HepG2 (cell line): ENCODE data around the gene VAPB. TPM values are rescaled to one million over a fixed set of nuclear protein-coding genes. Genes with fewer than 3 reads are reported as not detected.

Experiments used
- polyA plus RNA-seq, 8 experiments: library from polyadenylated mRNA; depleted of rRNA in 3 of 8; stranded (reverse) in 7 of 8; unstranded in 1 of 8; fragments of >200 nt; fragmentation: Illumina TruSeq in 4 of 8; extraction: Trizol in 4 of 8; gene quantifications; 2 replicates each; pipeline versions ENCODE4 v1.2.1 to v1.2.3, GENCODE V29; 2011 to 2016; ENCODE audit warnings: low read depth in 4 of 8, missing spikeins in 1 of 8, mixed read lengths in 1 of 8; ENCODE audit not compliant: insufficient read depth in 1 of 8
- total RNA-seq, 5 experiments: library from RNA; depleted of rRNA; stranded (reverse); fragments of >200 nt; fragmentation: Illumina TruSeq; extraction: Trizol; gene quantifications; 2 replicates each; pipeline ENCODE4 v1.2.3, GENCODE V29; 2016; ENCODE audit warnings: low read depth in 1 of 5
- TF ChIP-seq, protein P1 (sequence below): sonication (generic); formaldehyde crosslinking; IDR thresholded peaks from 2 replicates; pipeline ENCODE4 v1.5.0; 2020; ENCODE audit warnings: mild to moderate bottlenecking, missing genetic modification reagents, borderline replicate concordance
- TF ChIP-seq, protein P2 (sequence below), 2 experiments: sonication (generic) in 1 of 2; formaldehyde crosslinking in 1 of 2; IDR thresholded peaks; 2 replicates each; pipeline versions ENCODE4 v1.4.0 to v1.6.1; 2016 to 2020; ENCODE audit warnings: borderline replicate concordance in 1 of 2, low read depth in 1 of 2, mild to moderate bottlenecking in 1 of 2, missing genetic modification reagents in 1 of 2

VAPB gene
- total and polyA plus RNA-seq, 2 of the 13 experiments (the other 11 are each of a cell fraction or from before 2014, with no cell fraction given) = 18.6 to 48.5 TPM

DNA sequence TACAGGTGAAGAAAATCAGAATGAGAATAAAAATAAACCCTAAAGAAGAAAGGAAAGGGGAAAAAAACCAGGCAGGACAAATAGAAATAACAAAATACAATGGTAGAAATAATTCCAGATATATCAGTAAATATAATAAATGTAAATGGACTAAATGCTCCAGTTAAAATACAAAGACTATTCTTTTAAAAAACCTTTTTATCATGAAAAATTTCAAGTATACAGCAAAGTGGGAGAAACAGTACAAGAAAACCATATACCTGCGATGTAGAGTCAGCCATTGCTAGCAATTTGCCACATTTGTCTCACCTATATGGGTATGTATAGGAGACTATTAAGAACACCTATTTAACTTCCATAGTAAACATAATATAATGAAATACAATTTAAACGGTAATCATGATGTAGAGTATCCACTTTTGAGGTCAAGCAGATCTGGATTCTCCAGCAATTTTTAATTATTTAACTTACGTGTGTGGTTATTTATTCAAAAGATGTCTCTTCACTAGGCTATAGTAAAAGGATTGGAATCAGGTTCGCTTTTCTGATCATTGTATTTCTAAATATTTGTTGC is 914 bp upstream of the VAPB start (continued):
- TF ChIP-seq, protein P1, sequence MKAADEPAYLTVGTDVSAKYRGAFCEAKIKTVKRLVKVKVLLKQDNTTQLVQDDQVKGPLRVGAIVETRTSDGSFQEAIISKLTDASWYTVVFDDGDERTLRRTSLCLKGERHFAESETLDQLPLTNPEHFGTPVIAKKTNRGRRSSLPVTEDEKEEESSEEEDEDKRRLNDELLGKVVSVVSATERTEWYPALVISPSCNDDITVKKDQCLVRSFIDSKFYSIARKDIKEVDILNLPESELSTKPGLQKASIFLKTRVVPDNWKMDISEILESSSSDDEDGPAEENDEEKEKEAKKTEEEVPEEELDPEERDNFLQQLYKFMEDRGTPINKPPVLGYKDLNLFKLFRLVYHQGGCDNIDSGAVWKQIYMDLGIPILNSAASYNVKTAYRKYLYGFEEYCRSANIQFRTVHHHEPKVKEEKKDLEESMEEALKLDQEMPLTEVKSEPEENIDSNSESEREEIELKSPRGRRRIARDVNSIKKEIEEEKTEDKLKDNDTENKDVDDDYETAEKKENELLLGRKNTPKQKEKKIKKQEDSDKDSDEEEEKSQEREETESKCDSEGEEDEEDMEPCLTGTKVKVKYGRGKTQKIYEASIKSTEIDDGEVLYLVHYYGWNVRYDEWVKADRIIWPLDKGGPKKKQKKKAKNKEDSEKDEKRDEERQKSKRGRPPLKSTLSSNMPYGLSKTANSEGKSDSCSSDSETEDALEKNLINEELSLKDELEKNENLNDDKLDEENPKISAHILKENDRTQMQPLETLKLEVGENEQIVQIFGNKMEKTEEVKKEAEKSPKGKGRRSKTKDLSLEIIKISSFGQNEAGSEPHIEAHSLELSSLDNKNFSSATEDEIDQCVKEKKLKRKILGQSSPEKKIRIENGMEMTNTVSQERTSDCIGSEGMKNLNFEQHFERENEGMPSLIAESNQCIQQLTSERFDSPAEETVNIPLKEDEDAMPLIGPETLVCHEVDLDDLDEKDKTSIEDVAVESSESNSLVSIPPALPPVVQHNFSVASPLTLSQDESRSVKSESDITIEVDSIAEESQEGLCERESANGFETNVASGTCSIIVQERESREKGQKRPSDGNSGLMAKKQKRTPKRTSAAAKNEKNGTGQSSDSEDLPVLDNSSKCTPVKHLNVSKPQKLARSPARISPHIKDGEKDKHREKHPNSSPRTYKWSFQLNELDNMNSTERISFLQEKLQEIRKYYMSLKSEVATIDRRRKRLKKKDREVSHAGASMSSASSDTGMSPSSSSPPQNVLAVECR (CRISPR knock-in tag) = no peak
- TF ChIP-seq, protein P2, sequence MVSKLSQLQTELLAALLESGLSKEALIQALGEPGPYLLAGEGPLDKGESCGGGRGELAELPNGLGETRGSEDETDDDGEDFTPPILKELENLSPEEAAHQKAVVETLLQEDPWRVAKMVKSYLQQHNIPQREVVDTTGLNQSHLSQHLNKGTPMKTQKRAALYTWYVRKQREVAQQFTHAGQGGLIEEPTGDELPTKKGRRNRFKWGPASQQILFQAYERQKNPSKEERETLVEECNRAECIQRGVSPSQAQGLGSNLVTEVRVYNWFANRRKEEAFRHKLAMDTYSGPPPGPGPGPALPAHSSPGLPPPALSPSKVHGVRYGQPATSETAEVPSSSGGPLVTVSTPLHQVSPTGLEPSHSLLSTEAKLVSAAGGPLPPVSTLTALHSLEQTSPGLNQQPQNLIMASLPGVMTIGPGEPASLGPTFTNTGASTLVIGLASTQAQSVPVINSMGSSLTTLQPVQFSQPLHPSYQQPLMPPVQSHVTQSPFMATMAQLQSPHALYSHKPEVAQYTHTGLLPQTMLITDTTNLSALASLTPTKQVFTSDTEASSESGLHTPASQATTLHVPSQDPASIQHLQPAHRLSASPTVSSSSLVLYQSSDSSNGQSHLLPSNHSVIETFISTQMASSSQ (IDR thresholded peaks at IDR 0.05; ENCODE audit: low read depth) = no peak
- TF ChIP-seq, protein P2 (CRISPR knock-in tag; IDR thresholded peaks at IDR 0.05; ENCODE audit: borderline replicate concordance) = no peak
- TF ChIP-seq, all 625 proteins: peak for 1
